Mesenchymal stem cell (in vitro differentiated cells and primary cell): Measurements from ENCODE around the gene BSCL2.

Experiments
- DNase-seq: peaks from one replicate; pipeline ENCODE4 v3.0.0-alpha.2; 2013
- H2AFZ ChIP-seq: one replicate; pipeline ENCODE4 v1.6.1; 2013; ENCODE audit warnings: low read depth, mild to moderate bottlenecking, control low read depth, inconsistent platforms, low read length, moderate library complexity
- H2AK5ac ChIP-seq: 2 replicates; pipeline ENCODE4 v1.6.1; 2013; ENCODE audit warnings: low read length, moderate library complexity, mild to moderate bottlenecking, inconsistent platforms; ENCODE audit not compliant: severe bottlenecking
- H2BK120ac ChIP-seq: one replicate; pipeline ENCODE4 v1.6.1; 2013; ENCODE audit warnings: low read depth, mild to moderate bottlenecking, inconsistent platforms, low read length, moderate library complexity
- H2BK12ac ChIP-seq, 2 experiments: one replicate each; pipeline ENCODE4 v1.6.1; 2013; ENCODE audit warnings: inconsistent platforms in 2 of 2, low read length in 2 of 2, mild to moderate bottlenecking in 2 of 2, moderate library complexity in 2 of 2, control low read depth in 1 of 2
- H2BK15ac ChIP-seq: one replicate; pipeline ENCODE4 v1.6.1; 2013; ENCODE audit warnings: mild to moderate bottlenecking, low read depth, inconsistent platforms; ENCODE audit not compliant: poor library complexity, severe bottlenecking
- H2BK5ac ChIP-seq: 2 replicates; pipeline ENCODE4 v1.6.1; 2013; ENCODE audit warnings: low read depth, mild to moderate bottlenecking, low read length, control low read depth, inconsistent platforms; ENCODE audit not compliant: poor library complexity, severe bottlenecking
- H3K14ac ChIP-seq, 2 experiments: one replicate each; pipeline ENCODE4 v1.6.1; 2013; ENCODE audit warnings: inconsistent platforms in 2 of 2, low read length in 2 of 2, control low read depth in 1 of 2, mild to moderate bottlenecking in 1 of 2, moderate library complexity in 1 of 2
- H3K18ac ChIP-seq, 2 experiments: one replicate each; pipeline ENCODE4 v1.6.1; 2013; ENCODE audit warnings: inconsistent platforms in 2 of 2, low read length in 2 of 2, control low read depth in 1 of 2, low read depth in 1 of 2, mild to moderate bottlenecking in 1 of 2
- H3K23ac ChIP-seq, 2 experiments: one replicate each; pipeline ENCODE4 v1.6.1; 2013; ENCODE audit warnings: inconsistent platforms in 2 of 2, low read length in 2 of 2, mild to moderate bottlenecking in 2 of 2, moderate library complexity in 2 of 2, control low read depth in 1 of 2
- H3K27ac ChIP-seq: 2 replicates; pipeline ENCODE4 v1.5.1; 2013; ENCODE audit warnings: mild to moderate bottlenecking, moderate library complexity, low read length, control low read depth, inconsistent platforms; ENCODE audit not compliant: poor library complexity, severe bottlenecking
- H3K27me3 ChIP-seq, 2 experiments: 2 replicates each; pipeline versions ENCODE4 v1.6.1 to v1.7.0; 2013; ENCODE audit warnings: low read length in 2 of 2, mild to moderate bottlenecking in 2 of 2, moderate library complexity in 2 of 2, control low read depth in 1 of 2, inconsistent platforms in 1 of 2; ENCODE audit not compliant: control insufficient read depth in 1 of 2, insufficient read depth in 1 of 2
- H3K36me3 ChIP-seq, 2 experiments: 2 replicates each; pipeline versions ENCODE4 v1.6.1 to v1.7.0; 2013; ENCODE audit warnings: low read length in 2 of 2, control low read depth in 1 of 2, inconsistent platforms in 1 of 2, low read depth in 1 of 2, mild to moderate bottlenecking in 1 of 2; ENCODE audit not compliant: insufficient read depth in 2 of 2, control insufficient read depth in 1 of 2
- H3K4ac ChIP-seq, 2 experiments: one replicate each; pipeline ENCODE4 v1.6.1; 2013; ENCODE audit warnings: inconsistent platforms in 2 of 2, low read length in 2 of 2, mild to moderate bottlenecking in 2 of 2, moderate library complexity in 2 of 2, control low read depth in 1 of 2, low read depth in 1 of 2
- H3K4me1 ChIP-seq: 2 replicates; pipeline ENCODE4 v1.6.1; 2013; ENCODE audit warnings: low read depth, low read length, control low read depth; ENCODE audit not compliant: control insufficient read depth, insufficient read depth
- H3K4me2 ChIP-seq: 2 replicates; pipeline ENCODE4 v1.6.1; 2013; ENCODE audit warnings: low read length, mild to moderate bottlenecking, inconsistent platforms; ENCODE audit not compliant: poor library complexity, severe bottlenecking
- H3K4me3 ChIP-seq, 2 experiments: 2 replicates each; pipeline versions ENCODE4 v1.5.1 to v1.7.0; 2013; ENCODE audit warnings: low read length in 2 of 2, mild to moderate bottlenecking in 2 of 2, control low read depth in 1 of 2, low read depth in 1 of 2; ENCODE audit not compliant: insufficient read depth in 1 of 2
- H3K79me1 ChIP-seq: replicated peaks from 2 replicates; pipeline ENCODE4 v1.6.1; 2013; ENCODE audit warnings: mild to moderate bottlenecking, control low read depth, low read length, inconsistent platforms; ENCODE audit not compliant: poor library complexity, severe bottlenecking
- H3K9ac ChIP-seq: 2 replicates; pipeline ENCODE4 v1.7.0; 2013; ENCODE audit warnings: mild to moderate bottlenecking, low read length, moderate library complexity
- H3K9me3 ChIP-seq: 2 replicates; pipeline ENCODE4 v1.7.0; 2013; ENCODE audit warnings: mild to moderate bottlenecking, low read length; ENCODE audit not compliant: control insufficient read depth
- H4K8ac ChIP-seq: one replicate; pipeline ENCODE4 v1.6.1; 2013; ENCODE audit warnings: inconsistent platforms, mild to moderate bottlenecking, low read length, moderate library complexity
- H4K91ac ChIP-seq: one replicate; pipeline ENCODE4 v1.6.1; 2013; ENCODE audit warnings: mild to moderate bottlenecking, low read length, inconsistent platforms
- WGBS: methylation state at CpG from one replicate; pipeline ENCODE4 v1.1.7; 2013; ENCODE audit warnings: mixed read lengths; 5-methylcytosine and 5-hydroxymethylcytosine counted together

Gene BSCL2

GRCh38 chr11:62673196-62673525, 34.1 kb downstream of the BSCL2 start:
- Histone ChIP-seq H2BK5ac (no peak overlapping the region), H3K4me1 (peaks cover 15% of the 10 kb centered on the region), H4K8ac (no peak overlapping the region), H3K4me2 (no peak overlapping the region), H3K9me3 (no peaks in the 10 kb centered on the region), H3K4ac (no peak overlapping the region), H2AK5ac (no peak overlapping the region), H2BK120ac (no peak overlapping the region), H3K23ac (no peak overlapping the region), H3K9ac (peak overlapping the region; percentile 98), H3K4me3 (peak overlapping the region in 1 of 2 experiments; percentile 94), H3K27me3 (no peaks in the 10 kb centered on the region), H2BK15ac (no peak overlapping the region), H3K36me3 (peaks cover 16 to 41% of the 10 kb centered on the region in 2 experiments), H3K27ac (no peak overlapping the region), H3K18ac (no peak overlapping the region), H3K14ac (no peak overlapping the region), H3K79me1 (peaks cover 8% of the 10 kb centered on the region), H2BK12ac (peak overlapping the region in 1 of 2 experiments; percentile 29), H4K91ac (no peak overlapping the region), H2AFZ (no peak overlapping the region)
- DNase-seq = no peak
- WGBS = 100% methylated on average over 1 of the region's 2 CpGs

GRCh38 chr11:62671608-62672389, 35.4 kb downstream of the BSCL2 start, which contains the start of the genes LBHD1 and UQCC3:
Gene LBHD1, minus strand, starts transcription at chr11:62672267. Its CDS starts 2,236 bp downstream, at chr11:62670031.
Gene UQCC3, plus strand, starts transcription at chr11:62671673. Its CDS starts 73 bp downstream, at chr11:62671746.
- peak within 1 kb of the TSS; percentile 85 for H3K4me2 ChIP-seq
- H3K18ac ChIP-seq = peak within 1 kb of the TSS; percentile 42 to 97
- peak within 1 kb of the TSS; percentile 98 for H3K9ac ChIP-seq
- H3K4me1 ChIP-seq = peaks cover 11% of the 10 kb centered on the region
- peak within 1 kb of the TSS; percentile 98 for H3K27ac ChIP-seq
- peak within 1 kb of the TSS; percentile 86 for H2BK15ac ChIP-seq
- WGBS = under 1% methylated on average over 59 of the region's 59 CpGs
- peak within 1 kb of the TSS; percentile 89 for H2BK120ac ChIP-seq
- no peaks in the 10 kb centered on the region for H3K27me3 ChIP-seq
- peak within 1 kb of the TSS; percentile 72 for H2AFZ ChIP-seq
- peak within 1 kb of the TSS; percentile 29 to 35 for H2BK12ac ChIP-seq
- H3K79me1 ChIP-seq = peaks cover 11% of the 10 kb centered on the region
- H3K4ac ChIP-seq = peak within 1 kb of the TSS; percentile 94 to 97
- no peaks in the 10 kb centered on the region for H3K9me3 ChIP-seq
- H3K23ac ChIP-seq = peak within 1 kb of the TSS in 1 of 2 experiments; percentile 92
- H3K36me3 ChIP-seq = peaks cover 10 to 39% of the 10 kb centered on the region in 2 experiments
- peak within 1 kb of the TSS; percentile 46 for H2BK5ac ChIP-seq
- peak within 1 kb of the TSS in 1 of 2 experiments; percentile 39 for H3K14ac ChIP-seq
- H4K8ac ChIP-seq = peak within 1 kb of the TSS; percentile 99
- H2AK5ac ChIP-seq = peak within 1 kb of the TSS; percentile 50
- peak within 1 kb of the TSS; percentile 95 for H4K91ac ChIP-seq
- peak within 1 kb of the TSS; percentile 75 to 94 for H3K4me3 ChIP-seq
- peak; percentile 91 for DNase-seq

- Histone ChIP-seq H2BK120ac (peak overlapping the region; percentile 89), H3K4me3 (peak overlapping the region; percentile 75 to 94), H3K14ac (peak overlapping the region in 1 of 2 experiments; percentile 39), H4K91ac (peak overlapping the region; percentile 95), H4K8ac (peak overlapping the region; percentile 99), H3K4me2 (peak overlapping the region; percentile 85), H2BK12ac (no peak overlapping the region), H3K23ac (peak overlapping the region in 1 of 2 experiments; percentile 23), H3K18ac (peak overlapping the region; percentile 42 to 88), H2BK5ac (no peak overlapping the region), H3K9me3 (no peaks in the 10 kb centered on the region), H3K27ac (peak overlapping the region; percentile 98), H3K4me1 (peaks cover 15% of the 10 kb centered on the region), H3K9ac (peak overlapping the region; percentile 98), H3K79me1 (peaks cover 5% of the 10 kb centered on the region), H3K36me3 (peaks cover 11 to 39% of the 10 kb centered on the region in 2 experiments), H2AFZ (peak overlapping the region; percentile 72), H3K27me3 (no peaks in the 10 kb centered on the region), H3K4ac (peak overlapping the region; percentile 94 to 97), H2AK5ac (peak overlapping the region; percentile 39), H2BK15ac (no peak overlapping the region)
- WGBS = 2% methylated on average over 17 of the region's 17 CpGs
- no peak for DNase-seq
These were observed 36.0 kb downstream of the BSCL2 start for GRCh38 chr11:62671236-62671607.

- Histone ChIP-seq H3K9me3 (no peaks in the 10 kb centered on the region), H3K4me3 (peak overlapping the region in 1 of 2 experiments; percentile 33), H4K8ac (peak overlapping the region; percentile 79), H3K36me3 (peaks cover 14 to 34% of the 10 kb centered on the region in 2 experiments), H2AK5ac (no peak overlapping the region), H2BK120ac (no peak overlapping the region), H3K27me3 (no peaks in the 10 kb centered on the region), H2BK5ac (no peak overlapping the region), H3K23ac (no peak overlapping the region), H3K4ac (peak overlapping the region in 1 of 2 experiments; percentile 58), H3K18ac (no peak overlapping the region), H4K91ac (peak overlapping the region; percentile 29), H2AFZ (no peak overlapping the region), H3K14ac (no peak overlapping the region), H3K9ac (peak overlapping the region; percentile 39), H2BK12ac (peak overlapping the region in 1 of 2 experiments; percentile 44), H3K27ac (no peak overlapping the region), H3K79me1 (peaks cover 5% of the 10 kb centered on the region), H2BK15ac (no peak overlapping the region), H3K4me1 (peaks cover 19% of the 10 kb centered on the region), H3K4me2 (no peak overlapping the region)
- WGBS = 79% methylated on average over 4 of the region's 4 CpGs
- no peak for DNase-seq
These were observed 37.6 kb downstream of the BSCL2 start for GRCh38 chr11:62669420-62670161.
